Activated T-cell treated with anti-CD3 and anti-CD28 coated beads, Interleukin-2, amount 50 U/mL, for 4 hours (primary cell): ENCODE measurements around the gene TK1. TPM values are rescaled to one million over a fixed set of nuclear protein-coding genes. Genes with fewer than 3 reads are reported as not detected.

ENCODE experiments used
- ATAC-seq, 2 donors: fragments of 200-7000 bp; cut with Tn5 transposase; one replicate each; pipeline ENCODE4 v1.10.0; 2021
- DNase-seq: peaks from one replicate; pipeline ENCODE4 v3.0.0-alpha.2; 2020
- H3K27me3 Mint-ChIP-seq: one replicate; pipeline ENCODE4 v1.8.0; 2021; ENCODE audit warnings: low read depth, mixed read lengths
- H3K36me3 Mint-ChIP-seq: one replicate; pipeline ENCODE4 v1.8.0; 2022; ENCODE audit warnings: mixed read lengths; ENCODE audit not compliant: insufficient read depth
- H3K4me1 Mint-ChIP-seq: one replicate; pipeline ENCODE4 v1.8.0; 2021; ENCODE audit warnings: low read depth, mixed read lengths
- H3K4me3 Mint-ChIP-seq: one replicate; pipeline ENCODE4 v1.8.0; 2021; ENCODE audit warnings: mild to moderate bottlenecking, moderate library complexity, mixed read lengths
- H3K9me3 Mint-ChIP-seq: one replicate; pipeline ENCODE4 v1.8.0; 2021; ENCODE audit warnings: mixed read lengths
- total RNA-seq, 3 donors: library from RNA; stranded (reverse); gene quantifications; one replicate each; pipeline ENCODE4 v1.2.1, GENCODE V29; 2021

TK1 gene
- total RNA-seq, 3 donors from 2014 or later = 23.0 to 30.3 (median 26.8) TPM

DNA sequence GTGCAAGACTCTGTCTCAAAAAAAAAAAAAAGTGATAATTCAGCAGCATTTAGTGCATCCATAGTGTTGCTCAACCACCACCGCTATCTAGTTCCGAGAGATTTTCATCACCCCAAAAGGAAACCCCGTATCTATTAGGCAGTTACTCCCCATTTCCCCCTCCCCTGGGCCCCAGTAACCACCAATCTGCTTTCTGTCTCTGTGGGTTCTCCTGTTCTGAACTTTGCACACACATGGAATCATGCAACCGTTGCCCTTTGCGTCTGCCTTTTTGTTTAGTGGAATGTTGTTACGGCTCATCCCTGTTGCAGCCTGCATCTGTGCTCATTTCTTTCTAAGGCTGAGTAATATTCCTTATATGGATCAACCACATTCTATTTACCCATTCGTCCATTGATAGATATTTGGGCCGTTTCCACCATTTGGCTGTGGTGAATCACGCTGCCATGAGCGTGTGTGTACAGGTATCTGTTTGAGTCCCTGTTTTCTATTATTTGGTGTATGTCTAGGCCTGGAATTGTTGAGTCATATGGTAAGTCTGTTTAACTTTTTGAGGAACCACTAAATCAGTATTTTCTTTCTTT, 27.2 kb downstream of the TK1 start:
- Mint-ChIP-seq H3K27me3 (peaks cover 2% of the 10 kb centered on the region), H3K9me3 (no peaks in the 10 kb centered on the region), H3K36me3 (no peaks in the 10 kb centered on the region), H3K4me3 (no peak overlapping the region), H3K4me1 (peaks cover 7% of the 10 kb centered on the region)
- DNase-seq = no peak
- peak; percentile 73 to 77 for ATAC-seq

DNA sequence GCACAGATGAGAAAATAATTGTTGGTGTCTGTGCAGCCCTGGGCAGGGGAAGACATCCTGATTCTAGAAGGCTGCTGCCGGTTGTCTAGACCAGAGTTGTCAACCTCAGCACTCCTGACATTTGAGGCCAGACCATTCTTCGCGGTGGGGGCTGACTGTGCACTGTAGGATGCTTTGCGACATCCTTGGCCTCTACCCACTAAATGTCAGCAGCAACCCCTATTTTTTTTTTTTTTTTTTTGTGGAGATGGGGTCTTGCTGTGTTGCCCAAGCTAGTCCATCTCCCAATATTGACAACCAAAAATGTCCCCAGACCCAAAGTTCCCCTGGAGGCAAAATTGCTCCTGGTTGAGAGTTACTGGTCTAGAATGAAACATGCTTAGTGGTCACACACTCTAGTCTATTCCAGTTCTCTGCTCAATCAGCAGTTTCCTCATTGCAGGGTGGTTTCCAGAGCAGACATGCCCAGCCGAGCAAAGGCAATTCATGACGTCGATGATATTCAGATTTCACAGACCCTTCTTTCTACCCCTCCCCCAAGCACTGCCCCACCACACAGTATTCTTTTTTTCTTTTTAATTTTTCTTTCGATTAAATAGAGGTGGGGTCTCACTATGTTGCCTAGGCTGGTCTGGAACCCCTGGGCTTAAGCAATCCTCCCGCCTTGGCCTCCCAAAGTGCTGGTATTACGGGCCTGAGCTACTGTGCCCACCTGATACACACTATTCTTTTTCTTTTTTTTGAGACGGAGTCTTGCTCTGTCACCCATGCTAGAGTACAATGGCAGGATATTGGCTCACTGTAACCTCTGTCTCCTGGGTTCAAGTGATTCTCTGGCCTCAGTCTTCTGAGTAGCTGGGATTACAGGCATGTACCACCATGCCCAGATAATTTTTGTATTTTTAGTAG, 31.7 kb downstream of the TK1 start:
- Mint-ChIP-seq H3K4me3 (no peak overlapping the region), H3K36me3 (no peaks in the 10 kb centered on the region), H3K9me3 (no peaks in the 10 kb centered on the region), H3K27me3 (peaks cover 2% of the 10 kb centered on the region), H3K4me1 (peaks cover 9% of the 10 kb centered on the region)
- DNase-seq (no peak), ATAC-seq (peak; percentile 46 to 50)

DNA sequence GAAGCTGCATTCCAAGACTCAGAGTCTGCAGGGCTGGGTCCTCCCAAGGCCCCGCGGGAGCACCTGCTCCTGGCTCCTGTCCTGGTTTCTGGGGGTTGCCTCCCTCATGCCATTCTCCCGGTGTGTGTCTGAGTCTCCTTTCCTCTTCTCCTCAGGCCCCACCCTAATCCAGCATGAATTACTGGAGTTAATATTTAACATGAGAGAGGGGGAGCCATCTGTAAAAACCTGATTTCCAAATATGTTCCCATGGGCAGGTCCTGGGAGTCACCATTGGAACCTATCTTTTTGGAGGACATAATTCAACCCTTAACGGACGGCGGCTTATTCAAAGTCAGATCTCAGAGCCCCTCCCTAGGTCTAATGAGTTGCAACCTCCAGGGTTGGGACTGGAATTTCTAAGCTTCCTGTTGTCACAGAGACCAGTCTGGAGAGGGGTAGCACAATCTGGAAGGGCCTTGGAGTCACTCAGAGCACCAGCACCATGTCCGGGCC, 35.3 kb downstream of the TK1 start:
- Mint-ChIP-seq H3K4me1 (peaks cover 20% of the 10 kb centered on the region), H3K4me3 (no peak overlapping the region), H3K36me3 (no peaks in the 10 kb centered on the region), H3K27me3 (no peaks in the 10 kb centered on the region), H3K9me3 (no peaks in the 10 kb centered on the region)
- no peak for DNase-seq
- ATAC-seq = no peak

DNA sequence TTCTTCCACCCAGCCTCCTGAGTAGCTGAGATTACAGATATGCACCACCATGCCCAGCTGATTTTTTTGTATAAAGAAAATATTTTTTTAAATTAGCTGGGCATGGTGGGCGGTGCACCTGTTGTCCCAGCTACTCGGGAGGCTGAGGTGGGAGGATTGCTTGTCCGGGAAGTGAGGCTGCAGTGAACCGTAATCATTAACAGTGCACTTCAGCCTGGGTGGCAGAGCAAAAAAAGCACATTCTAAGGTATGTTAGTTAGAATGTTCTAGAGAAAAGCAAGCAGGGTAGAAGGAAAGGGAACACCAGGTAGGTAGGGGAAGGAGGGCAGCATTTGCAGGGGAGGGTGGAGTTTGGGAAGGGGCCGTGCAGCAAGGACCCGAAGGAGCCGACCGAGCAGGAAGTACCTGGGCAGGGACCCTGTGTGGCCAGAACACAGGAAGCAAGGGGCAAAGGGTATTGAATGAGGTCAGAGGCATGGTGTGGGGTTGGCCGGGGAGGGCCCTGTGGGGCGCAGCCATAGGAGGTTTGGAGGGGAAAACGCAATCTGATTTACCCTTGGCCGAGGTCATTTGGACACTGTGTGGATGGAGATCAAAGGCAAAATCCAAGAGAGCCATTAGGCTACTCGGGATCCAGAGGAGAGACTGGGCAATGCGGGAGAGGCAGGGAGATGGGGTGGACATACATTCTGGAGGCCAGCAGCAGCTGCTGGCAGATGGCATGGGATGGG, 38.4 kb downstream of the TK1 start:
- Mint-ChIP-seq H3K27me3 (no peaks in the 10 kb centered on the region), H3K4me3 (no peak overlapping the region), H3K36me3 (no peaks in the 10 kb centered on the region), H3K9me3 (no peaks in the 10 kb centered on the region), H3K4me1 (peaks cover 29% of the 10 kb centered on the region)
- DNase-seq (no peak), ATAC-seq (no peak)

DNA sequence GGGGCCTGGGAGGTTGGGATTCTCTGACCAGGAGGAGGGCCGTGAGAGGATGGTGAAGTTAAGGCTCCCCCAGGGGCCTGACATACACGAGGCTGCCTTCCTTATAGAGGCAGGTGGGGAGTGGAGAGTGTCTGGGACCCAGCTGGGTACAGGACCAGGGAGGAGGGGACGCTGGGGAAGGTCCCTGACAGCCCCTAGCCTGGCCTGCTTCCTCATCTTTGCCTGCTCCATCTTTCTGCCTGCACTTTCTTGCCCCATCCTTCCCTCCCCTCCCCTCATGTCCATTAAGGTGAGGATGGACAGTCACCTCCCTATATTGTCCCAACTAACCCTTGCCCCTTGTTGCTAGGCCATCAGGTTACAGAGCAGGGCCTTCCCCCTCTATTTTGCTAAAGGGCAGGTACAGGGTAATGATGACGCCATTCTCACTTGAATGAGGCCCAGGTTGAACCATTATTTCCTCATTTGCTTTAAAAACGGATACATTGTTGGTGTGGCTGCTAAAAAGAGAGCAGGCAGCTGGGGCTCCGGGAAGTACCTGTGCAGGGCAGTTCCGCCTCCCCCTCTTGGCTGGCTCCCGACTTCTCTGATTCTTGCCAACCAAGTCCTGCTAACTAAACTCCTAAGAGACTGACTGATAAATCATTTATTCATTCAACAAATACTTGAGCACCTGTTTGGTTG, 39.4 kb downstream of the TK1 start:
- ATAC-seq (peak; percentile 30 to 31), DNase-seq (no peak)
- peaks cover 35% of the 10 kb centered on the region for H3K4me1 Mint-ChIP-seq
- no peaks in the 10 kb centered on the region for H3K36me3 Mint-ChIP-seq
- H3K9me3 Mint-ChIP-seq = no peaks in the 10 kb centered on the region
- no peak overlapping the region for H3K4me3 Mint-ChIP-seq
- no peaks in the 10 kb centered on the region for H3K27me3 Mint-ChIP-seq

DNA sequence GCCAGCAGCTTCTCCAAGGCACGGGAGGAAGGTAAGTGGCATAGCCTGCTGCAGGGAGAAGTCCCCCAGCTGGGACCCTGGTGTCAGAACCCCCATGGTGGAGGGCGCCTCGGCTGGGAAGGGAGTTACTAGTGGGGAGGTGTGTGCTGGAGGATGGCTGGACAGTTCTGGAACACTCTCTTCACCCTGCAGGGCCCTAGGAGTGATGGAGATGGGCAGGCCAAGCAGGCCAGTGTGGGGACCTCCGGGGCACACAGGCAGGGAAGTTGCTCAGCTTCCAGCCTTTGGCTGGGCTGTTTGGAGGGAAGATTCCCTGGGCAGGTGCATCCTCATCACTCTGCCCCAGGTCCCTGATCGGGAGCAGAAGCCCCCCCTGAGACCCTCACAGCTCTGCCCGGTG, 40.0 kb downstream of the TK1 start:
- Mint-ChIP-seq H3K27me3 (no peaks in the 10 kb centered on the region), H3K4me3 (no peak overlapping the region), H3K9me3 (no peaks in the 10 kb centered on the region), H3K36me3 (no peaks in the 10 kb centered on the region), H3K4me1 (peaks cover 37% of the 10 kb centered on the region)
- ATAC-seq = no peak
- DNase-seq = no peak

DNA sequence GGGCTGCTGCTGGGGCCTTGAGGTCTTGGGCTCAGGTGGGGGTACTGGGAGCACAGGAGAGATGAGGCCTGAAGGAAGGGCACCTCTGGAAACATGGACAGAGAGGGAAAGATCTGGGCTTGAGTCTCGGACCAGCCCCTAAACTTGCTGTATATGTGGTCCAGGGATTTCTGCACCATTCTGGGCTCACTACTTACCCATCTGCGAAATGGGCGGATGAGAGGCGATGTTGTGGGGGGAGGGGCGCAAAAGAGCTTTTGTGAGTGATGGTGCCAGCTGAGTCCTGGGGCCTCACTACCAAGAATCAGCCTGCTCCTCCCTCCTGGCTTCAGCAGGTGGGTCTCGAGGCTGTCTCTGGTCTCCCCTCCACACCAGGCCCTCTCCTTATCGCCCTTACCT, 40.4 kb downstream of the TK1 start:
- ATAC-seq = no peak
- H3K9me3 Mint-ChIP-seq = no peaks in the 10 kb centered on the region
- no peaks in the 10 kb centered on the region for H3K36me3 Mint-ChIP-seq
- no peak overlapping the region for H3K4me3 Mint-ChIP-seq
- no peaks in the 10 kb centered on the region for H3K27me3 Mint-ChIP-seq
- H3K4me1 Mint-ChIP-seq = peaks cover 37% of the 10 kb centered on the region
- no peak for DNase-seq

DNA sequence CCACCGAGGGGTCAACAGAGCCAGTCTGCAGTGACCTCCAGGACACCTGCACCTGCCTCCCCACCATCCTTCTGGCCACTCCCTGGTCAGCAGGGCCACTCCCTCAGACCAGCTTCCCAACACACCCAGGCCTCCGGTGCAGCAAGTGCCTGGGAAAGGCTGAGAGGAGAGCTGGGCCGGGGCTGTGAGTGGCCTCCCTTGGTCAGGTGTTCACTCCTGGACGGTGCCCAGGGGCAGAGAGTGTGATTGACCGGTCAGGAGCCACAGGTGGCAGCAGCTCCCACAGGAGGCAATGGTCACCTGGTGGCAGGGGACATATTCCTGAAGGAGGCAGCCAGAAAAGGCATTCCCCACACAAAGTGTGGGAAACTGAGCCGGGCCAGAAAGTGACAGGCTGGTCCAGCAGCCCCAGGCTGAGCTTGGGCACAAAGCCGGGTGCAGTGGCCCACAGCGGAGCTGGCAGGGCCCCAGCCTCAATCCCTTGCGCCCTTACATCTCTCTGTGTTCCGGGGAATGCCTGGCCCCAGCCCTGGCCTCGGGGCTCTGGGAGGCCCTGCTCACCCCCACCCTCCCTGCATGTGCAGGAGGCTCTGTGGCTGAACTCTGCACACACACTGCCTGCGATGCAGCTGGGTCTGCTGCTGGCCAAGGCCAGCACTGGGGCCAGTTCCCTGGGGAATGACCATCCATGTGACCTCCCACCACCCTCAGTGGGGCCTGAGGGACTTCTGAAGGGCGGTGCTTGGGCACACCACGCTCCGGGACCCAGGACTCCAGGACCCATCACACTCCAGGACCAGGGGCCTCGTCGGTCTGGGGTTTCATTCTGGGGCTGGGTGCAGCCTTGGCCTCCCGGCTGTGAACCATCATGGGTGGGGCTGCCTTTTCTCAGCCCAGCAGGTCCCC, 41.9 kb downstream of the TK1 start:
- Mint-ChIP-seq H3K27me3 (no peaks in the 10 kb centered on the region), H3K9me3 (no peaks in the 10 kb centered on the region), H3K4me3 (no peak overlapping the region), H3K4me1 (peaks cover 43% of the 10 kb centered on the region), H3K36me3 (no peaks in the 10 kb centered on the region)
- DNase-seq = no peak
- ATAC-seq = no peak

DNA sequence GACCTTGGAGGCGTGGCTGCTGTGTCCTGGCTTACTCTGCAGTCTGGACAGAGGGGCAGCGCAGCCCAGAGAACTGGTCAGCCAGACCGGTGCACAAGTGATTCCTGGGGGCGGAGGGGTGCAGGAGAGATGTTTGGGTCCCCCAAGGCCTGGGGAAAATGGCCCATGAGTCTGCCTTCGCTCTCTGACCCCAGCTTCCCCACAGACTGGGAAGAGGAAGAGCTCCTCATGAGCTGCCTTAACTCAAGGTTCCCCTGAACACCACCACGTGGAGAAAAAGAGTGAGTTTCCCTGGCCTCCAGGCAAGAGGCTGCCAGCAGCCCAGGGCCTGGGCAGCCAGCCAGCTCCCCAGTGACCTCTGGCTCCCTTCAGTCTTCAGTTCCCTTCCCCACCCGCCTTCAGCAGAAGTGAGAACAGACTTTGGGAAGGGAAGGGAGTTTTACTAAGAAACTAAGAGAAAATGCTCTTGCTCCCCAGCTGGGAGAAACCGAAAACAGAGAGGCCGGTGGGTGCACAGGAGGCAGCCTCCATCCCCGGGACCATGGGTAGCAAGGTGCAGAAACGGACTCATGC, 42.6 kb downstream of the TK1 start:
- H3K4me3 Mint-ChIP-seq = no peak overlapping the region
- H3K4me1 Mint-ChIP-seq = peaks cover 48% of the 10 kb centered on the region
- no peaks in the 10 kb centered on the region for H3K27me3 Mint-ChIP-seq
- H3K36me3 Mint-ChIP-seq = no peaks in the 10 kb centered on the region
- H3K9me3 Mint-ChIP-seq = no peaks in the 10 kb centered on the region
- ATAC-seq (no peak), DNase-seq (no peak)

DNA sequence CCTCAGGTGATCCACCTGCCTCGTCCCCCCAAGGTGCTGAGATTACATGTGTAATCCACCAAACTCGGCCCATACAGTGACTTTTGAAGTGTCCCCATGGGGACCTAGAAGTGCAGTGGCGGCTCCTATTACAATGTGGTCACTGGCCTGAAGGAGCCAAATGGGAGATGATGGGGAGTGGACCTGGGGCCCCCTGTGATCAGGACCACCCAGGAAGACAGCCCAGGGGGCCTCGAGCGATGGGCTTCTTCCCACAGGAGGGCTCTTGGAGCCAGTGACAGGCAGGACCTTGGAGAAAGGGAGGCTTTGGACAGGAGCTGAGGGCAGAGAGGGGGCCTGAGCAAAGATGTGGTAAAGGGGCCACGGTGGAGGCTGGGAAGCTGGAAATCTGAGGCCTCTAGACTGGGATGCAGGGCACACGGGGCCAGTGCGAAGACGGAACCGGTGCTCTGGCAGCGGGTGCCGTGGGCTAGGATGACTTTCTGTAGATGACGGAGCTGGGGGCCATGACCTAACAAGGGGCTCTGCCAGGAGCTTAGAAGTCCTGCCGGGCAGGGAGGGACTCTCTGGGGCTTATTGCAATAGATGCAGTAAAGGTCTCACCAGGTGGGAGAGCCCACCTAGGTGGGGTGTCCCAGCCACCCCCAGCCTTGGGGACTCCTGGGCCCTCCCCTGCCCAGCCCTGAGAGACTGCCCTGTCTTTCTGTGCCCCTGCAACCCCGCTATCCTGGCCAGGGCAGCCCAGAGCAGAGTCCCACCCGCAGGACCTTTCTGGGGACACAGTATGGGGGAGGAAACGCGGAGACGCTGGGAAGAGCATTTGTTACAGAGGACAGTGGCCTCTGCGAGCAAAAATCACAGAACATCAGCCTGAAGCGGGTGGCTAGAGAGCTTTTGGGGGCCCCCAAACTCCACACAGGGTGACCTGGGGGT, 43.4 kb downstream of the TK1 start:
- Mint-ChIP-seq H3K4me3 (no peak overlapping the region), H3K27me3 (no peaks in the 10 kb centered on the region), H3K4me1 (peaks cover 52% of the 10 kb centered on the region), H3K9me3 (no peaks in the 10 kb centered on the region), H3K36me3 (no peaks in the 10 kb centered on the region)
- DNase-seq = no peak
- ATAC-seq = no peak

DNA sequence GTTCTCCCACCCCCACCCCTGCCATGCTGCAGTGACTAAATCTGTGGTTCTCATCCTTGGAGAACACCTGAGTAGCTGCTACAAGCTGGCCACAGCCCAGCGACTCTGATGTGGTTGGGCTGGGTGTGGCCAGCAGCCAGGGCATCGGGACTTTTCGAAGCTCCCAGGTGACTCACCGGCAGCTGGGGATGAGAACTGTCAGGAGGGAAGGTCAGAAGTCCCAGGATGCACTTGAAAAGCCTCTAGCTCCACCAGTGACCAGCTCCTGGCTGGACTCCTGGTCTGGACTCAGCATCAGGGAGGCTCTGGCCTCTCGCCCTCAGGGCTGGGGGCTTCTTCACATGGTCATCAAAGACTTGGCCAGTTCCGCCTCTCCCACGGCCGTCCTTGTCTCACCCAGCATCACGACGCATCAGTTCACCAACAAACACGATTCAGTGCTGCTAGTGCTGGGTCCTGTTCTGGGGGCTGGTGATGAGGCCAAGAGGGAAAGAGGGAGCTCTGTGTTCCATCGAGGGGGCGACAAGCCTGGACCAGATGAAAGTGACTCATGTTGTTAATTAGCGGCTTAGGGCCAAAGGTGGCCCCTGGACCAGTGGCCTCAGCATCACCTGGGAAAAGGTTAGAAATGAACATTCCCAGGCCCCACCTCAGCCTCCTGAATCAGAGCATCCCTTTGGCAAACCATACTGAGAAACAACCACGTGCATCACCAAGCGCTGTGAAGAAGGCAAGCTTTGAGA, 44.6 kb downstream of the TK1 start:
- Mint-ChIP-seq H3K27me3 (no peaks in the 10 kb centered on the region), H3K36me3 (peaks cover 3% of the 10 kb centered on the region), H3K4me1 (peaks cover 55% of the 10 kb centered on the region), H3K4me3 (no peak overlapping the region), H3K9me3 (no peaks in the 10 kb centered on the region)
- no peak for DNase-seq
- ATAC-seq = no peak
